Panc1 (cell line): ENCODE results near the gene TRIM44.

Source experiments
- POLR2AphosphoS5 ChIP-seq: IDR thresholded peaks from 2 replicates; pipeline ENCODE4 v1.6.1; 2012; ENCODE audit warnings: mild to moderate bottlenecking, low read depth, low read length, moderate library complexity
- TF ChIP-seq, protein P1 (sequence below), 2 experiments: IDR thresholded peaks; 2 replicates each; pipeline ENCODE4 v1.6.1; 2011 to 2012; ENCODE audit warnings: low read depth in 2 of 2, control low read depth in 1 of 2, low read length in 1 of 2, mild to moderate bottlenecking in 1 of 2, moderate library complexity in 1 of 2; ENCODE audit not compliant: insufficient read depth in 1 of 2

GRCh38 chr11:35661534-35661933 lies 1.0 kb upstream of the TRIM44 start:
- no peak for TF ChIP-seq POLR2AphosphoS5
- TF ChIP-seq, protein P1, sequence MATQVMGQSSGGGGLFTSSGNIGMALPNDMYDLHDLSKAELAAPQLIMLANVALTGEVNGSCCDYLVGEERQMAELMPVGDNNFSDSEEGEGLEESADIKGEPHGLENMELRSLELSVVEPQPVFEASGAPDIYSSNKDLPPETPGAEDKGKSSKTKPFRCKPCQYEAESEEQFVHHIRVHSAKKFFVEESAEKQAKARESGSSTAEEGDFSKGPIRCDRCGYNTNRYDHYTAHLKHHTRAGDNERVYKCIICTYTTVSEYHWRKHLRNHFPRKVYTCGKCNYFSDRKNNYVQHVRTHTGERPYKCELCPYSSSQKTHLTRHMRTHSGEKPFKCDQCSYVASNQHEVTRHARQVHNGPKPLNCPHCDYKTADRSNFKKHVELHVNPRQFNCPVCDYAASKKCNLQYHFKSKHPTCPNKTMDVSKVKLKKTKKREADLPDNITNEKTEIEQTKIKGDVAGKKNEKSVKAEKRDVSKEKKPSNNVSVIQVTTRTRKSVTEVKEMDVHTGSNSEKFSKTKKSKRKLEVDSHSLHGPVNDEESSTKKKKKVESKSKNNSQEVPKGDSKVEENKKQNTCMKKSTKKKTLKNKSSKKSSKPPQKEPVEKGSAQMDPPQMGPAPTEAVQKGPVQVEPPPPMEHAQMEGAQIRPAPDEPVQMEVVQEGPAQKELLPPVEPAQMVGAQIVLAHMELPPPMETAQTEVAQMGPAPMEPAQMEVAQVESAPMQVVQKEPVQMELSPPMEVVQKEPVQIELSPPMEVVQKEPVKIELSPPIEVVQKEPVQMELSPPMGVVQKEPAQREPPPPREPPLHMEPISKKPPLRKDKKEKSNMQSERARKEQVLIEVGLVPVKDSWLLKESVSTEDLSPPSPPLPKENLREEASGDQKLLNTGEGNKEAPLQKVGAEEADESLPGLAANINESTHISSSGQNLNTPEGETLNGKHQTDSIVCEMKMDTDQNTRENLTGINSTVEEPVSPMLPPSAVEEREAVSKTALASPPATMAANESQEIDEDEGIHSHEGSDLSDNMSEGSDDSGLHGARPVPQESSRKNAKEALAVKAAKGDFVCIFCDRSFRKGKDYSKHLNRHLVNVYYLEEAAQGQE (IDR thresholded peaks at IDR 0.05; ENCODE audit: insufficient read depth in 1 of 2, low read depth in 2 of 2, low read length in 1 of 2) = no peak
